DOHH2 (cell line): Measurements from ENCODE around the gene BRINP2.

Experiments used
- EZH2phosphoT487 ChIP-seq: fragments of 200-600 bp; sonication (generic); IDR thresholded peaks from 2 replicates; pipeline ENCODE4 v1.6.1; 2017; ENCODE audit warnings: borderline replicate concordance, mild to moderate bottlenecking, antibody characterized with exemption, low read length, moderate library complexity, mixed read lengths
- TF ChIP-seq, protein P1 (sequence below): fragments of 200-600 bp; sonication (generic); IDR thresholded peaks from one replicate; pipeline ENCODE4 v1.5.1; 2014; ENCODE audit warnings: antibody characterized with exemption, mild to moderate bottlenecking, low read depth, low read length; ENCODE audit not compliant: poor library complexity, severe bottlenecking

DNA sequence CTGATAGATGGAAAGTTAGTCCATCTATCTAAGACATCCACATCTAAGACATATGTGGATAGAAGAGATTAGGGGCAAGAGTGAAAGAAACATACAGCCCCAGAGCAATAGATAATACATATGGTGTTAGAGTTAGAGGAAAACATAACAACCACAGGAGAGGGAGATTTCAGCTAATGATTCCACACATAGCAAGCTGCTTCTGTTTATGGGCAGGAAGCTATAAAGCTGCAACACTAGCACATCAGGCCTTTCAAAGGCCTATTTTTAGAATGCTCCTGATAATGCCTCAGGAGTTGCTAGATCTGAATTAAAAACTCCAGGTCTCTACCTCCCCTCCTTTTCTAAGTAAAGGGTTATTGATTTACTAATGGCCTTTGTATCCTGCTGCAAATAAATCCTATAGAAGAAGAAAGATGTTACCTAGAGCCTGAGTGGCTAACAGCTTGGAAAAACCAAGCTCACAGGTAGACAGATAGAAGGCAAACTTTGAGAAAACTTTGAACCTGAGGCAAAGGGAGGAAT lies 36.1 kb downstream of the BRINP2 start:
- TF ChIP-seq, protein P1, sequence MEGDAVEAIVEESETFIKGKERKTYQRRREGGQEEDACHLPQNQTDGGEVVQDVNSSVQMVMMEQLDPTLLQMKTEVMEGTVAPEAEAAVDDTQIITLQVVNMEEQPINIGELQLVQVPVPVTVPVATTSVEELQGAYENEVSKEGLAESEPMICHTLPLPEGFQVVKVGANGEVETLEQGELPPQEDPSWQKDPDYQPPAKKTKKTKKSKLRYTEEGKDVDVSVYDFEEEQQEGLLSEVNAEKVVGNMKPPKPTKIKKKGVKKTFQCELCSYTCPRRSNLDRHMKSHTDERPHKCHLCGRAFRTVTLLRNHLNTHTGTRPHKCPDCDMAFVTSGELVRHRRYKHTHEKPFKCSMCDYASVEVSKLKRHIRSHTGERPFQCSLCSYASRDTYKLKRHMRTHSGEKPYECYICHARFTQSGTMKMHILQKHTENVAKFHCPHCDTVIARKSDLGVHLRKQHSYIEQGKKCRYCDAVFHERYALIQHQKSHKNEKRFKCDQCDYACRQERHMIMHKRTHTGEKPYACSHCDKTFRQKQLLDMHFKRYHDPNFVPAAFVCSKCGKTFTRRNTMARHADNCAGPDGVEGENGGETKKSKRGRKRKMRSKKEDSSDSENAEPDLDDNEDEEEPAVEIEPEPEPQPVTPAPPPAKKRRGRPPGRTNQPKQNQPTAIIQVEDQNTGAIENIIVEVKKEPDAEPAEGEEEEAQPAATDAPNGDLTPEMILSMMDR, result no peak
- no peak for TF ChIP-seq EZH2phosphoT487
